HG02642 (cell line): ENCODE data around the gene STOX1.
"Not testable (repeated sequence)": the region's sequence is repeated elsewhere in the genome, so short reads cannot be mapped to it uniquely, and the experiment has no call there.

ENCODE experiments used
- ATAC-seq: cut with Tn5 transposase; IDR thresholded peaks from one replicate; pipeline ENCODE4 v1.9.1; 2021; ENCODE audit warnings: mild to moderate bottlenecking; ENCODE audit not compliant: unreplicated experiment, poor library complexity

The STOX1 gene

GRCh38 chr10:68829521-68829920 is 2.2 kb downstream of the STOX1 start:
- ATAC-seq: no peak

- ATAC-seq: no peak
These were observed 2.6 kb downstream of the STOX1 start for GRCh38 chr10:68829952-68830351.

GRCh38 chr10:68831961-68832455 is 4.7 kb downstream of the STOX1 start:
- no peak for ATAC-seq

GRCh38 chr10:68832601-68833000 is 5.3 kb downstream of the STOX1 start:
- ATAC-seq: no peak

- ATAC-seq: no peak
These were observed 10.4 kb downstream of the STOX1 start for GRCh38 chr10:68837626-68838322.

- not testable (repeated sequence) for ATAC-seq
These were observed 13.3 kb downstream of the STOX1 start for GRCh38 chr10:68840650-68841049.

GRCh38 chr10:68848281-68848680 is 20.9 kb downstream of the STOX1 start:
- no peak for ATAC-seq

- ATAC-seq: no peak
These were observed 21.5 kb downstream of the STOX1 start for GRCh38 chr10:68848806-68849205.

GRCh38 chr10:68856352-68856751 is 29.0 kb downstream of the STOX1 start:
- no peak for ATAC-seq

- ATAC-seq: no peak
These were observed 29.7 kb downstream of the STOX1 start for GRCh38 chr10:68857005-68857404.

GRCh38 chr10:68861253-68861652 is 33.9 kb downstream of the STOX1 start:
- ATAC-seq: no peak

- ATAC-seq: no peak
These were observed 37.3 kb downstream of the STOX1 start for GRCh38 chr10:68864611-68865010.

GRCh38 chr10:68868173-68868572 is 40.8 kb downstream of the STOX1 start:
- not testable (repeated sequence) for ATAC-seq

GRCh38 chr10:68869623-68870022 is 42.3 kb downstream of the STOX1 start:
- ATAC-seq: no peak

GRCh38 chr10:68870061-68870460 is 42.7 kb downstream of the STOX1 start:
- ATAC-seq: no peak

- ATAC-seq: no peak
These were observed 43.3 kb downstream of the STOX1 start for GRCh38 chr10:68870545-68871104.

GRCh38 chr10:68871105-68871711 is 43.9 kb downstream of the STOX1 start:
- no peak for ATAC-seq

GRCh38 chr10:68871731-68872342 is 44.5 kb downstream of the STOX1 start:
- ATAC-seq: no peak

GRCh38 chr10:68876246-68877138 is 49.2 kb downstream of the STOX1 start:
- no peak for ATAC-seq

- ATAC-seq: no peak
These were observed 50.3 kb downstream of the STOX1 start for GRCh38 chr10:68877482-68878110.
